HepG2 (cell line): Measurements from ENCODE around the gene SMIM10L1.

Experiments used
- ATF3 ChIP-seq: sonication (generic); formaldehyde crosslinking; IDR thresholded peaks from 2 replicates; pipeline ENCODE4 v1.4.0; 2020; ENCODE audit warnings: missing genetic modification reagents
- CTCF ChIP-seq: sonication (generic); formaldehyde crosslinking; IDR thresholded peaks from 2 replicates; pipeline ENCODE4 v1.5.0; 2020; ENCODE audit warnings: mild to moderate bottlenecking, missing genetic modification reagents, moderate library complexity
- ZNF280B ChIP-seq: sonication (generic); formaldehyde crosslinking; IDR thresholded peaks from 2 replicates; pipeline ENCODE4 v1.5.0; 2020; ENCODE audit warnings: missing genetic modification reagents, mild to moderate bottlenecking, borderline replicate concordance

- no peak for TF ChIP-seq CTCF (CRISPR knock-in tag)
- TF ChIP-seq ATF3 (CRISPR knock-in tag), result no peak
- no peak for TF ChIP-seq ZNF280B (CRISPR knock-in tag)
Measured at GRCh38 chr12:11182529-11182928, 11.5 kb downstream of the SMIM10L1 start.
